NB4 (cell line): Measurements from ENCODE around the gene ELAVL3.

Experiments used
- MYC ChIP-seq: IDR thresholded peaks from 2 replicates; pipeline ENCODE4 v1.6.1; 2011; ENCODE audit warnings: low read depth, low read length
- POLR2A ChIP-seq: IDR thresholded peaks from 2 replicates; pipeline ENCODE4 v1.6.1; 2011; ENCODE audit warnings: mild to moderate bottlenecking; ENCODE audit not compliant: insufficient read length; ENCODE audit errors: extremely low read depth
- TF ChIP-seq, protein P1 (sequence below): IDR thresholded peaks from one replicate; pipeline ENCODE4 v1.5.1; 2012; ENCODE audit warnings: low read depth, low read length
- TF ChIP-seq, protein P2 (sequence below): IDR thresholded peaks from 2 replicates; pipeline ENCODE4 v1.6.1; 2011; ENCODE audit warnings: low read depth, low read length

DNA sequence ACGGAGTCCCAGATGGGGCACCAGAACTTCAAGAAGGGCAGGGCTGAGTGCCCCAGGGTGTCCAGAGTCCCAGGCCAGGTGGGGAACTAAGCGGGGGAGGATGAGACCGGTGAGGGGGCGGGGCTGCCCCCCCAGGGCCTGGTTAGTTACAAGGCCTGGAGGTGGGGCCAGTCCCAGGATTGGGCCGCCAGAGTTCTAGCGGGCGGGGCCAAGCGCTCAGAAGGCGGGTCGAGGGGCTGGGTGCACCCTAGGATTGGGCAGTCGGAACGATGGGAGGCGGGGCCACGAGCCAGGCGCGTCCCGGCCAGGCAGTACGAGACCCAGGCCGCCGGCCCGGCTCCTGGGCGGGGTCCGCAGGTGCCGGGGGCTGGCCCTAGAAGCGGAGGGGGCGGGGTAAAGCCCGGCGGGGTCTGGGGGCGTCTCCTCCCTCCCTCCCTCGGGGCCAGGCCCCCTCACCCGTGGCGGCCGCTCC, 24.2 kb upstream of the ELAVL3 start:
- TF ChIP-seq, protein P1, sequence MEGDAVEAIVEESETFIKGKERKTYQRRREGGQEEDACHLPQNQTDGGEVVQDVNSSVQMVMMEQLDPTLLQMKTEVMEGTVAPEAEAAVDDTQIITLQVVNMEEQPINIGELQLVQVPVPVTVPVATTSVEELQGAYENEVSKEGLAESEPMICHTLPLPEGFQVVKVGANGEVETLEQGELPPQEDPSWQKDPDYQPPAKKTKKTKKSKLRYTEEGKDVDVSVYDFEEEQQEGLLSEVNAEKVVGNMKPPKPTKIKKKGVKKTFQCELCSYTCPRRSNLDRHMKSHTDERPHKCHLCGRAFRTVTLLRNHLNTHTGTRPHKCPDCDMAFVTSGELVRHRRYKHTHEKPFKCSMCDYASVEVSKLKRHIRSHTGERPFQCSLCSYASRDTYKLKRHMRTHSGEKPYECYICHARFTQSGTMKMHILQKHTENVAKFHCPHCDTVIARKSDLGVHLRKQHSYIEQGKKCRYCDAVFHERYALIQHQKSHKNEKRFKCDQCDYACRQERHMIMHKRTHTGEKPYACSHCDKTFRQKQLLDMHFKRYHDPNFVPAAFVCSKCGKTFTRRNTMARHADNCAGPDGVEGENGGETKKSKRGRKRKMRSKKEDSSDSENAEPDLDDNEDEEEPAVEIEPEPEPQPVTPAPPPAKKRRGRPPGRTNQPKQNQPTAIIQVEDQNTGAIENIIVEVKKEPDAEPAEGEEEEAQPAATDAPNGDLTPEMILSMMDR = no peak
- TF ChIP-seq POLR2A = no peak
- TF ChIP-seq, protein P2, sequence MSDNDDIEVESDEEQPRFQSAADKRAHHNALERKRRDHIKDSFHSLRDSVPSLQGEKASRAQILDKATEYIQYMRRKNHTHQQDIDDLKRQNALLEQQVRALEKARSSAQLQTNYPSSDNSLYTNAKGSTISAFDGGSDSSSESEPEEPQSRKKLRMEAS = no peak; the same call in 1 of the 2 replicates
- TF ChIP-seq MYC = 0 out of 2 replicates have a peak, but pooled peaks have one; percentile 21
